Esophagus muscularis mucosa (tissue), 3 donors: ENCODE data around the gene C1GALT1.

Source experiments
- POLR2A ChIP-seq: fragments of 450-650 bp; IDR thresholded peaks from one replicate; pipeline ENCODE4 v1.6.1; 2017; ENCODE audit warnings: antibody characterized with exemption, moderate library complexity, mild to moderate bottlenecking, low read depth
- TF ChIP-seq, protein P1 (sequence below), 3 experiments: fragments of 200-600 bp in 2 of 3; fragments of 450-650 bp in 1 of 3; sonication (generic) in 2 of 3; IDR thresholded peaks; one replicate each; pipeline ENCODE4 v1.5.1; 2017 to 2019; ENCODE audit warnings: antibody characterized with exemption in 3 of 3, mild to moderate bottlenecking in 2 of 3, moderate library complexity in 1 of 3

DNA sequence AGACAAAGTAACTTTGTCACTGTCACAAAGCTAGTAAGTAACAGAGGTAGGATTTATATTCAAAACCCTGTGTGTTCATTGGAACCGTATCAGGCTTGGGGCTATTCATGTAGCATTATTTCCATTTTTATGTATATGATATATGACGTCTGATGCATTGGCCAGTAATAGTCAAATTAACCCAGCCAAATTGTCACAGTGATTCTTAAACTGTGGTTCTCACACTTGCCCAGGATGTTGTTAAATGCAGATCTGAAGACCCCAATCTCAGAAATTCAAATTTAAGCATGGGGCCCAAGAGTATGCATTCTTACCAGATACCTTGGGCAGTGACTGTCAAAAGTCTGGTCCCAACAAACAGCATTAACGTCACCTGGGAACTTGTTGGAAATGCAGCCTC is 63.9 kb downstream of the C1GALT1 start:
- TF ChIP-seq, protein P1, sequence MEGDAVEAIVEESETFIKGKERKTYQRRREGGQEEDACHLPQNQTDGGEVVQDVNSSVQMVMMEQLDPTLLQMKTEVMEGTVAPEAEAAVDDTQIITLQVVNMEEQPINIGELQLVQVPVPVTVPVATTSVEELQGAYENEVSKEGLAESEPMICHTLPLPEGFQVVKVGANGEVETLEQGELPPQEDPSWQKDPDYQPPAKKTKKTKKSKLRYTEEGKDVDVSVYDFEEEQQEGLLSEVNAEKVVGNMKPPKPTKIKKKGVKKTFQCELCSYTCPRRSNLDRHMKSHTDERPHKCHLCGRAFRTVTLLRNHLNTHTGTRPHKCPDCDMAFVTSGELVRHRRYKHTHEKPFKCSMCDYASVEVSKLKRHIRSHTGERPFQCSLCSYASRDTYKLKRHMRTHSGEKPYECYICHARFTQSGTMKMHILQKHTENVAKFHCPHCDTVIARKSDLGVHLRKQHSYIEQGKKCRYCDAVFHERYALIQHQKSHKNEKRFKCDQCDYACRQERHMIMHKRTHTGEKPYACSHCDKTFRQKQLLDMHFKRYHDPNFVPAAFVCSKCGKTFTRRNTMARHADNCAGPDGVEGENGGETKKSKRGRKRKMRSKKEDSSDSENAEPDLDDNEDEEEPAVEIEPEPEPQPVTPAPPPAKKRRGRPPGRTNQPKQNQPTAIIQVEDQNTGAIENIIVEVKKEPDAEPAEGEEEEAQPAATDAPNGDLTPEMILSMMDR (IDR thresholded peaks at IDR 0.05): no peak
- TF ChIP-seq POLR2A: no peak
